Measurements from ENCODE around the gene PHACTR3.

- TF ChIP-seq, protein P1, sequence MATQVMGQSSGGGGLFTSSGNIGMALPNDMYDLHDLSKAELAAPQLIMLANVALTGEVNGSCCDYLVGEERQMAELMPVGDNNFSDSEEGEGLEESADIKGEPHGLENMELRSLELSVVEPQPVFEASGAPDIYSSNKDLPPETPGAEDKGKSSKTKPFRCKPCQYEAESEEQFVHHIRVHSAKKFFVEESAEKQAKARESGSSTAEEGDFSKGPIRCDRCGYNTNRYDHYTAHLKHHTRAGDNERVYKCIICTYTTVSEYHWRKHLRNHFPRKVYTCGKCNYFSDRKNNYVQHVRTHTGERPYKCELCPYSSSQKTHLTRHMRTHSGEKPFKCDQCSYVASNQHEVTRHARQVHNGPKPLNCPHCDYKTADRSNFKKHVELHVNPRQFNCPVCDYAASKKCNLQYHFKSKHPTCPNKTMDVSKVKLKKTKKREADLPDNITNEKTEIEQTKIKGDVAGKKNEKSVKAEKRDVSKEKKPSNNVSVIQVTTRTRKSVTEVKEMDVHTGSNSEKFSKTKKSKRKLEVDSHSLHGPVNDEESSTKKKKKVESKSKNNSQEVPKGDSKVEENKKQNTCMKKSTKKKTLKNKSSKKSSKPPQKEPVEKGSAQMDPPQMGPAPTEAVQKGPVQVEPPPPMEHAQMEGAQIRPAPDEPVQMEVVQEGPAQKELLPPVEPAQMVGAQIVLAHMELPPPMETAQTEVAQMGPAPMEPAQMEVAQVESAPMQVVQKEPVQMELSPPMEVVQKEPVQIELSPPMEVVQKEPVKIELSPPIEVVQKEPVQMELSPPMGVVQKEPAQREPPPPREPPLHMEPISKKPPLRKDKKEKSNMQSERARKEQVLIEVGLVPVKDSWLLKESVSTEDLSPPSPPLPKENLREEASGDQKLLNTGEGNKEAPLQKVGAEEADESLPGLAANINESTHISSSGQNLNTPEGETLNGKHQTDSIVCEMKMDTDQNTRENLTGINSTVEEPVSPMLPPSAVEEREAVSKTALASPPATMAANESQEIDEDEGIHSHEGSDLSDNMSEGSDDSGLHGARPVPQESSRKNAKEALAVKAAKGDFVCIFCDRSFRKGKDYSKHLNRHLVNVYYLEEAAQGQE (IDR thresholded peaks at IDR 0.05; ENCODE audit: insufficient read depth in 1 of 2, low read depth in 2 of 2, low read length in 1 of 2), result no peak
- TF ChIP-seq POLR2AphosphoS5 (IDR thresholded peaks at IDR 0.05; ENCODE audit: low read depth, low read length) (no peak), CTCF (IDR thresholded peaks at IDR 0.05) (no peak), SIN3A (IDR thresholded peaks at IDR 0.05; ENCODE audit: borderline replicate concordance, insufficient read depth, low read depth, low read length) (no peak), TCF7L2 (IDR thresholded peaks at IDR 0.05; ENCODE audit: low read depth, low read length) (no peak)
Observed at GRCh38 chr20:59667981-59668515, 63.7 kb downstream of the PHACTR3 start.
